ENCODE data around the gene CMC1.
A peak's percentile ranks its signal among the peaks of the same experiment; 100 is the strongest.

CMC1 gene

GRCh38 chr3:28279770-28280169 is 38.4 kb downstream of the CMC1 start:
- DNase-seq (ENCODE audit: low read depth) = peak; percentile 9
- TF ChIP-seq CTCF (IDR thresholded peaks at IDR 0.05; ENCODE audit: low read depth, low read length, missing control alignments) = no peak
- in situ Hi-C loops (cut with HindIII; ENCODE audit: low sequenced_read_pairs) = no loop called here
- H3K4me3 ChIP-seq (ENCODE audit: low read depth, low read length) = no peak overlapping the region

- H3K4me3 ChIP-seq (ENCODE audit: low read depth, low read length) = no peak overlapping the region
- in situ Hi-C loops (cut with HindIII; ENCODE audit: low sequenced_read_pairs) = no loop called here
- DNase-seq (ENCODE audit: low read depth) = no peak
- no peak for TF ChIP-seq CTCF (IDR thresholded peaks at IDR 0.05; ENCODE audit: low read depth, low read length, missing control alignments)
Observed at GRCh38 chr3:28280781-28281180, 39.4 kb downstream of the CMC1 start.

- peak; percentile 47 for TF ChIP-seq CTCF (IDR thresholded peaks at IDR 0.05; ENCODE audit: low read depth, low read length, missing control alignments)
- in situ Hi-C loops (cut with HindIII; ENCODE audit: low sequenced_read_pairs) = no loop called here
- no peak overlapping the region for H3K4me3 ChIP-seq (ENCODE audit: low read depth, low read length)
- peak; percentile 16 for DNase-seq (ENCODE audit: low read depth)
Observed at GRCh38 chr3:28286595-28286994, 45.2 kb downstream of the CMC1 start.

GRCh38 chr3:28287046-28287445 is 45.6 kb downstream of the CMC1 start:
- in situ Hi-C loops (cut with HindIII; ENCODE audit: low sequenced_read_pairs) = no loop called here
- no peak overlapping the region for H3K4me3 ChIP-seq (ENCODE audit: low read depth, low read length)
- no peak for DNase-seq (ENCODE audit: low read depth)
- TF ChIP-seq CTCF (IDR thresholded peaks at IDR 0.05; ENCODE audit: low read depth, low read length, missing control alignments) = no peak

GRCh38 chr3:28290863-28291300 is 49.5 kb downstream of the CMC1 start:
- no peak for TF ChIP-seq CTCF (IDR thresholded peaks at IDR 0.05; ENCODE audit: low read depth, low read length, missing control alignments)
- no peak for DNase-seq (ENCODE audit: low read depth)
- no peak overlapping the region for H3K4me3 ChIP-seq (ENCODE audit: low read depth, low read length)
- in situ Hi-C loops (cut with HindIII; ENCODE audit: low sequenced_read_pairs) = no loop called here

- in situ Hi-C loops (cut with HindIII; ENCODE audit: low sequenced_read_pairs) = no loop called here
- no peak for TF ChIP-seq CTCF (IDR thresholded peaks at IDR 0.05; ENCODE audit: low read depth, low read length, missing control alignments)
- DNase-seq (ENCODE audit: low read depth) = no peak
- no peak overlapping the region for H3K4me3 ChIP-seq (ENCODE audit: low read depth, low read length)
Observed at GRCh38 chr3:28291577-28291976, 50.2 kb downstream of the CMC1 start.

- in situ Hi-C loops (cut with HindIII; ENCODE audit: low sequenced_read_pairs) = no loop called here
- no peak for DNase-seq (ENCODE audit: low read depth)
- no peak overlapping the region for H3K4me3 ChIP-seq (ENCODE audit: low read depth, low read length)
- no peak for TF ChIP-seq CTCF (IDR thresholded peaks at IDR 0.05; ENCODE audit: low read depth, low read length, missing control alignments)
Observed at GRCh38 chr3:28292622-28293021, 51.2 kb downstream of the CMC1 start.

Measured in astrocyte of the cerebellum (primary cell).